Activated T-cell treated with anti-CD3 and anti-CD28 coated beads, Interleukin-2, amount 50 U/mL, for 48 hours (primary cell): ENCODE results near the gene IRF9.
A peak's percentile ranks its signal among the peaks of the same experiment; 100 is the strongest.

Experiments
- DNase-seq, 2 experiments: peaks; one replicate each; pipeline ENCODE4 v3.0.0-alpha.2; 2020

IRF9 gene

GRCh38 chr14:24149302-24149969 lies 11.6 kb upstream of the IRF9 start:
- DNase-seq: no peak

- DNase-seq: no peak
Measured at GRCh38 chr14:24150061-24150460, 11.0 kb upstream of the IRF9 start.

DNA sequence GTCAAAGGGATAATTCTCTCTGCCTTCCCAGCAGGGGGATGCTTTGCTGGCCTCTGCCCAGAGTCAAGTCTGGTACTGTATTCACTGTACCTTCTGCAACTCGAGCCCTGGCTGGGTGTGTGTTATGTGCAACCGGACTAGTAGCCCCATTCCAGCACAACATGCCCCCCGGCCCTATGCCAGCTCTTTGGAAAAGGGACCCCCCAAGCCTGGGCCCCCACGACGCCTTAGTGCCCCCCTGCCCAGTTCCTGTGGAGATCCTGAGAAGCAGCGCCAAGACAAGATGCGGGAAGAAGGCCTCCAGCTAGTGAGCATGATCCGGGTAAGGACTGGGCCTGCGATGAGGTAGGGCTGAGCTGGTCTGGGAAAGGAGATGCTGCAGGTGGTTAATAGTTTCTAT lies 10.5 kb upstream of the IRF9 start:
- DNase-seq: no peak

- no peak for DNase-seq
Measured at GRCh38 chr14:24150993-24151392, 10.1 kb upstream of the IRF9 start.

- no peak for DNase-seq
Measured at GRCh38 chr14:24151404-24152080, 9.5 kb upstream of the IRF9 start.

DNA sequence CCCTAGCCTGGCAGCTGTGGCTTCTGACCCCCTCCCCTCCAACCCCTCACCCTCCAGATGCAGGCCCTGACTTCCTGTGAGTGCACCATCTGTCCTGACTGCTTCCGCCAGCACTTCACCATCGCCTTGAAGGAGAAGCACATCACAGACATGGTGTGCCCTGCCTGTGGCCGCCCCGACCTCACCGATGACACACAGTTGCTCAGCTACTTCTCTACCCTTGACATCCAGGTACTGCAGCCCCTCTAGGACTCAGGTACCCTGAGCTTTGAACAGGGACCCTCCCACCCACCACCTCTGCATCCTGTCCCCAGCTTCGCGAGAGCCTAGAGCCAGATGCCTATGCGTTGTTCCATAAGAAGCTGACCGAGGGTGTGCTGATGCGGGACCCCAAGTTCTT lies 6.0 kb upstream of the IRF9 start:
- no peak for DNase-seq

- DNase-seq: no peak
Measured at GRCh38 chr14:24156840-24157239, 4.2 kb upstream of the IRF9 start.

DNA sequence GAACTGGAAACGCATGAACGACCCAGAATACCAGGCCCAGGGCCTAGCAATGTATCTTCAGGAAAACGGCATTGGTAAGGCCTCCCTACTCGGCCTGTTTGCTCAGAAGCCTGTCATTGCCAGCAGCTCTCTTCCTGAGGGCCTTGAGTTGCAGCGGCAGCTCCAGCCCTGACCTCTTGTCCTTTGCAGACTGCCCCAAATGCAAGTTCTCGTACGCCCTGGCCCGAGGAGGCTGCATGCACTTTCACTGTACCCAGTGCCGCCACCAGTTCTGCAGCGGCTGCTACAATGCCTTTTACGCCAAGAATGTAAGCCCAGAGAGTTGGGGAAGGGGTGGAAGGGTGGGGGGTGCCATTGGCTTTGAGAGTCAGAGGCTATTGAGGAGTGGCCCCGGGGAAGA lies 3.7 kb upstream of the IRF9 start:
- DNase-seq: no peak

DNA sequence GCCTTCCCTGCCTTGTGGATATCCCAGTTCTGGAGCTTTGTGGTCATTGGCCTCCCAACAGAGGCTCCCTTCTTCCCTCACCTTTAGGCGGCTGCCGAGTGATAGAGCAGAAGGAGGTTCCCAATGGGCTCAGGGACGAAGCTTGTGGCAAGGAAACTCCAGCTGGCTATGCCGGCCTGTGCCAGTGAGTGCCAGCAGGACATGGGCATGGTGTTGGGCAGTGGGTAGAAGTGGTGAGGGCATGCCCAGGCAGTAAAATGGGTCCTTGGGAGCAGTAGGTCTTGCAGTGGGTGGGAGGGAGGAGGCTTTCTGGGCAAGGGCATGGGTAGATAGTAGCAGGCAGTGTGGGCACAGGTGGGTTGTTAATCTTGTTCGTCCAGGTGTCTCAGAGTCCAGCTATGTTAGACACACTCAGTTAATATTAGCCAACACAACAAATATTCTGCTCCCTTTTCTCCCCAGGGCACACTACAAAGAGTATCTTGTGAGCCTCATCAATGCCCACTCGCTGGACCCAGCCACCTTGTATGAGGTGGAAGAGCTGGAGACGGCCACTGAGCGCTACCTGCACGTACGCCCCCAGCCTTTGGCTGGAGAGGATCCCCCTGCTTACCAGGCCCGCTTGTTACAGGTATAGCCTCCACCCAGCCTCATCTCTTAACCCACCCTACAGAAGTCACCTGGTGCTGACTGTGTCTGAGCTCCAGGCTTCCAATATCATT lies 1.1 kb upstream of the IRF9 start:
- DNase-seq: no peak

DNA sequence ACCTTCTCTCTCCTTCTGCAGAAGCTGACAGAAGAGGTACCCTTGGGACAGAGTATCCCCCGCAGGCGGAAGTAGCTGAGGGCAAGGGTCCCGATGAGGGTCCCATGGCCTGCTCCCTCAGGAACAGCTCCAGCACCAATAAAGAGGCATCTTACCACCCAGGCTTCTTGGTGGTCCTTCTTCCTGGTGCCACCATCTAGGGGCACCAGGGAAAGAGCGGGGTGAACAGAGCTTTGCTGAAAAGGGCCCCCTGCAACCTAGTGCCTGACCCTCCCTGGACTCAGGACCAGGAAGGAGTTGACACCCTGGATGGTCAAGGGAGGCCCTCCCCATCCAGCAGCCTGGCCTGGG lies 591 bp upstream of the IRF9 start:
- DNase-seq: no peak

GRCh38 chr14:24162093-24162492 lies 1.0 kb downstream of the IRF9 start:
- peak in 1 of 2 experiments; percentile 50 for DNase-seq

DNA sequence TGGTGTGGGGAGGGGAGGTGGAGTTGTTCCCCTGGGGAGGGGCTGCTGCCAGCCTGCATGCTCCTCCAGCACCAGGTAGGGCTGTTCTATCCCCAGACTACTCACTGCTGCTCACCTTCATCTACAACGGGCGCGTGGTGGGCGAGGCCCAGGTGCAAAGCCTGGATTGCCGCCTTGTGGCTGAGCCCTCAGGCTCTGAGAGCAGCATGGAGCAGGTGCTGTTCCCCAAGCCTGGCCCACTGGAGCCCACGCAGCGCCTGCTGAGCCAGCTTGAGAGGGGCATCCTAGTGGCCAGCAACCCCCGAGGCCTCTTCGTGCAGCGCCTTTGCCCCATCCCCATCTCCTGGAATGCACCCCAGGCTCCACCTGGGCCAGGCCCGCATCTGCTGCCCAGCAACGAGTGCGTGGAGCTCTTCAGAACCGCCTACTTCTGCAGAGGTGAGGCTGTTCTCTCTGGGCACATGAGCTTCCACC lies 3.5 kb downstream of the IRF9 start:
- DNase-seq: no peak

- DNase-seq: no peak
Measured at GRCh38 chr14:24165785-24166184, 4.7 kb downstream of the IRF9 start.

DNA sequence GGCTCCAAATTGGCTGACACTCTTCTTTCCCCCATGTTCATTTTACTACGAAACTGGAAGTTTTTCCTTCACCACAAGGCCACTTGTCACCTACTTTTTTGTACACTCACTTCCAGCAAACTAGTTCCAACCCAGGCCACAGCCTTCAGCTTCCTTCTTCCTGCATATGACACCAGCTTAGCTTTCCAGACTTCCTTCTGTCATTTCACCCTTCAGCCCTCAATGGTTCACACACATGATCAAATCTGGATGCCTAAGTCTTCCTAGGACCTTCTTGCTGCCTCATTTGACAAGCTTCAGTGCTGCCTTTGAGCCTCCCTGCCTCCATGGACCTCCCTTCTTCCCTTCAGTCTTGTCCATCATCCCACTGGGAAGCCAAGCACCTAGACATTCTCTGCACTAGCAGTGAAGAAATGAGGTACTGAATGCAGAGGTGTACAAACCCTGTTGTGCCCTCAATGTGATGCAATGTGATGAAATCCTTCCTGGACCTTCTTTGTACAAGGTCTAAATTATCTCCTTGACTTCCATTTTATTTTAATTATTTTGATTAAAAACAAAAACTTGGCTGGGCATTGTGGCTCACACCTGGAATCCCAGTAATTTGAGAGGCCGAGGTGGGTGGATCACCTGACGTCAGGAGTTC lies 6.5 kb downstream of the IRF9 start:
- DNase-seq: no peak

GRCh38 chr14:24171422-24172260 lies 10.6 kb downstream of the IRF9 start, which contains the start of gene REC8:
Gene REC8 (plus strand): TSS chr14:24172080. CDS start chr14:24172553, 473 bp downstream.
- DNase-seq: peak; percentile 79 to 81

GRCh38 chr14:24172261-24172860 lies 11.3 kb downstream of the IRF9 start:
- DNase-seq: no peak

GRCh38 chr14:24172871-24173281 lies 11.8 kb downstream of the IRF9 start:
- DNase-seq: no peak

- DNase-seq: no peak
Measured at GRCh38 chr14:24176599-24176998, 15.5 kb downstream of the IRF9 start.

DNA sequence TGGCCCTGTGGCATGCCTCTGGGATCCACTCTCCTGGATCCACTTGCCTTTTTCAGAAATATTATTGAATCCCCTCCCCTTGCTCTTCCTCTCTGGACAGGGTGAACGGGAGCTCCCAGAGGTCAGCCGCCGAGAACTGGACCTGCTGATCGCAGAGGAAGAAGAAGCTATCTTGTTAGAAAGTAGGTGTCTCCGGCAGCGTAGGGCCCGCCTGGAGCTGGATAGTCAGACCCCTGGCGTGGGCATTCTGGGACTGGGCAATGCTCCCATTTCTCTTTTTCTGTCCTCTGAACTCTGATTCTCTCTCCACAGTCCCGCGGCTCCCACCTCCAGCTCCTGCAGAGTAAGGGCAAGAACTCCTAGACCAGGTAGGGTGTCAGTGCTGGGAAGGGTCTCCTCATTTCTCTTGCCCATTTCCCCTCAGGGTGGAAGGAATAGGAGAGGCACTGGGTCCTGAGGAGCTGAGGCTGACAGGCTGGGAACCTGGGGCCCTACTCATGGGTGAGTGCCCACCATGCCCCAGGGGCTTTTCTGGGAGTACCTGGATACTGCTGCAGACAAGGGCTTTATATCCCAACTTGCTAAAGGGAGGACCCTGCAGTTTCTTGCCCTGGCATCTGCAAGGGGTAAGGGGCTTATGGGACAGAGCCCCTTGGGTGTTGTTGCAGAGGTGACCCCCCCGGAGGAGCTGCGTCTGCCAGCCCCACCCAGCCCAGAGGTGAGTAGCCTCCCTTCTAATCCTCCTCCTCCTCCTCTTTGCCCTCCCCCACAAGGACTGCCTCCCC lies 16.2 kb downstream of the IRF9 start:
- no peak for DNase-seq

- no peak for DNase-seq
Measured at GRCh38 chr14:24177891-24178290, 16.8 kb downstream of the IRF9 start.
